HG03460 (cell line): Measurements from ENCODE around the gene TYW1B.
A peak's percentile ranks its signal among the peaks of the same experiment; 100 is the strongest.
"Not testable (repeated sequence)": the region's sequence is repeated elsewhere in the genome, so short reads cannot be mapped to it uniquely, and the experiment has no call there.

Experiments used
- ATAC-seq: cut with Tn5 transposase; IDR thresholded peaks from one replicate; pipeline ENCODE4 v1.9.1; 2021; ENCODE audit not compliant: unreplicated experiment

TYW1B gene

DNA sequence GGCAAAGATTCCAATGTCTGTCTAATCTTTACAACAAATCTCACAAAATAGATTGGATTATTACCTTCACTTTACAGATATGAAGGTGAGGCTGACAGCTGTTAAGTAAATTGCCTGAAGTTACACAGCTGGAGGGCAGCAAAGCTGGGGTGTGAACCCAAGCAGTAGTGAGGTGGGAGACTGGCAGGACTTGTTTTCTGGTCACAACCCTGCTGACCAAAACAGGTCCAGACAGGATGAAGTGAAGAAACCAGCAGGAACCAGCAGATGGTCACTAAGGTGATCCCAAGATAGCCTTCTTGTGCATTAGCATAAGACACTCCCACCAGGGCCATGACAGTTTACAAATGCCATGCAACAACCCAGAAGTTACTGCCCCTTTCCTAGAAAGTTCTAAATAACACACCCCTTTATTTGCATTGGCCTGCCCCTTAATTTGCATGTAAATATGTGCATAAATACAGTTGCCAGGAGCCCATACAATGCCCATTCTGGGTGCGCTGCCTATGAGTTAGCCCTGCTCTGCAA is 195.2 kb downstream of the TYW1B start:
- not testable (repeated sequence) for ATAC-seq

GRCh38 chr7:72628375-72628774 is 199.6 kb downstream of the TYW1B start:
- ATAC-seq = not testable (repeated sequence)

DNA sequence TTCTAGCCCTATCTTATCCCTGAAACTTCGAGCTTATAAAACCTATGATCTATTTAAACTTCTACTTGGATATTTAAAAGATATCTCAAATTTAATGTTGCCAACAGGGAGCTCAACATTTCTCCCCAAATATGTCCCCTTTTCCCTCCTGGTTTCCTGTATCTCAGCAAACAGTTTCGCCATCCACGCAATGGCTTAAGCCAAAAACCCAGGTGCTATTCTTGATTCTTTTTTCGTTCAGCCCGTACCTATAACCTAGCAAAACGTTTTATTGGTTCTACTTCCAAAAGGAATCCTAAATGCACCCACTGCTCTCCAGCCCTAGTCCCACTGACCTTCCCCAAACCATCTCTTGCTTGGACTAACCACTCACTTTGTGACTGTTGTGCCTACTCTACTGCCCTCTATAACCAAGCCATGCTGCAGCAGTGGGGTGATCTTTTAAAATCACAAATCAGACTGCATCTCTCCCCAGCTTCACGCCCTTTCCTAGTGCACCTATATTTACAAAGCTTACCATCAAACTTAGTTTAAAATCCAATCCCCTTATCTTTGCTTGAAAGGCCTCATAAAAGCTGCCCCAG is 201.5 kb downstream of the TYW1B start:
- ATAC-seq = not testable (repeated sequence)

GRCh38 chr7:72625721-72626423 is 202.1 kb downstream of the TYW1B start:
- ATAC-seq = peak; percentile 85

GRCh38 chr7:72622532-72622931 is 205.5 kb downstream of the TYW1B start:
- ATAC-seq = no peak

GRCh38 chr7:72621761-72622187 is 206.2 kb downstream of the TYW1B start:
- ATAC-seq = not testable (repeated sequence)

DNA sequence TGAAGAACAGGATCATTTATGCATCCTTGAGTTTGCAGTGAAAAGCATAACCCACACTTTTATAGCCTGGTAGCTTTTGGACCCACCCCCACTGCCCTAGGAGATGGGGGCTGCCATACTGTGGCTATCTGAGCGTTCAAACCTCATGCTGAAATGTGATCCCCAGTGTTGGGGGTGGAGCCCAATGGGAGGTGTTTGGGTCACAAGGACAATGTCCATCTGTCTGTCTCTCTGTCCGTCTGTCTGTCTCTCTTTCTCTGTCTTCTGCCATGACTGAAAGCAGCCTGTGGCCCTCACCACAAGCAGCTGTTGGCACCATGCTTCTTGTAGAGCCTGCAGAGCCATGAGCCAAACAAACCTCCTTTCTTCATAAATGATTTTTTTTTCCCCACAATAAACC is 207.1 kb downstream of the TYW1B start:
- ATAC-seq = not testable (repeated sequence)

DNA sequence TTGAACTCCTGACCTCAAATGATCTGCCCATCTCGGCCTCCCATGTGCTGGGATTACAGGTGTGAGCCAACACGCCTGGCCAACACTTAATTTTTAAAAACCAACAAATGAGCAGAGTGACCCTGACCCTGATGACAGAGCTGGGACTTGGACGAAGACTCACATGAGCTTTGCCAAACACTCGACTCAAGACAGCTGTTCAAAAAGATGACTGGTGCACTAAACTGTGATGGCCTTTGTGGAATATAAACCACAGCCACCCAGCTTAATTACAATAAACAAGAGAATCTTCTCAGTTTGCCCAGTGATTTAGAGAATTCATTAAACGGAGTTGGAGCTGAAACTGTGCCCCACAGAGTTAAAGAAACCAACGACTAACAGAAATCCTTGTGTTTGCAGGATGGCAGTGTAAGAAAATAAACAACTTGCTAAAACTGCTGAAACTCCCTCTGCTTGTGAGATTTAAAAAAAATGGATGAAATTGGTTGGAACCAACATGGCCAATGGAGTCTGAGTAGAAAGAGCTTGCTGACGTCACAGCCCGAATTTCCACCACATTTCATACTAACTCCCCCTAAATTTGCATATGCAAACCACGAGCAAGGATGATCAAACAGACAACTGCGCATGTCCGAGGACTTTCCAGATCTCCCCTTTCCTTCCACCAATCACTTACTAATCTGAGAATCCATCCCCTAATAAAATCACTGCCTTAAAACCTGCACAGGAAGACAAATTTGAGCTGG is 209.4 kb downstream of the TYW1B start:
- ATAC-seq = not testable (repeated sequence)

DNA sequence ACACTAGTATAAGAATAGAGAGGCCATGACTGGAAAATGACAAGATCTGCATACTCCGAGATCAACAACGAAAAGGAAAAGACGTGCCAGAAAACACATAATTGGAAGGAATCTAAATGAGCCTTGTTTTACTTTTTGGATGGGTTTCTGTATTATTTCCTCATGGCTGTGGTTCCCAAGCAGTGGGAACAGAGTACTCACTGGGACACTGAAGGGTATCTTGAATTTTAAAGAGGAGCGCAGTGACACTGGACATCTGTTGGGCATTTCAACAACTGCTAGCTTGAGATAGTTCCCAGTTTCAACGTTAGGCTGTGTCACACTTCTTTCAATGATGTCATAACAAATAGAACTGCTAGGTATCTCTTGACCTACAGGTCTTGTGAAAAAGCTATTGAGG is 218.2 kb downstream of the TYW1B start:
- not testable (repeated sequence) for ATAC-seq

DNA sequence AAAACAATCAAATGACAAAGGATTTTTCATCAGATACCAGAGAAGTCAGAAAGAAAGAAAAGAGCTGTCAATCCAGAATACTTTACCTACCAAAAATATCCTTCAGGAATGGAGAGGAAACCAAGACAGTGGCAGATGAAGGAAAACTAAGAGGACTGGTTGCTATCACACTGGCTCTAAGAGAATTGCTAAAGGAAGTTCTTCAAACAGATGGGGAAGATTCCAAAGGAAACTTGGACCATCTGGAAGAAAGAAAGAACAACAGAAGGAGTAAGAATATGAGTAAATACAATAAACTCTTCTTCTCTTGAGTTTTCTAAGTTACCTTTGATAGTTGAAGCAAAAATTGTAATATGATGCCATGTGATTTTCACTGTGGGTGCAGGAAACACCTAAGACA is 220.0 kb downstream of the TYW1B start:
- not testable (repeated sequence) for ATAC-seq

DNA sequence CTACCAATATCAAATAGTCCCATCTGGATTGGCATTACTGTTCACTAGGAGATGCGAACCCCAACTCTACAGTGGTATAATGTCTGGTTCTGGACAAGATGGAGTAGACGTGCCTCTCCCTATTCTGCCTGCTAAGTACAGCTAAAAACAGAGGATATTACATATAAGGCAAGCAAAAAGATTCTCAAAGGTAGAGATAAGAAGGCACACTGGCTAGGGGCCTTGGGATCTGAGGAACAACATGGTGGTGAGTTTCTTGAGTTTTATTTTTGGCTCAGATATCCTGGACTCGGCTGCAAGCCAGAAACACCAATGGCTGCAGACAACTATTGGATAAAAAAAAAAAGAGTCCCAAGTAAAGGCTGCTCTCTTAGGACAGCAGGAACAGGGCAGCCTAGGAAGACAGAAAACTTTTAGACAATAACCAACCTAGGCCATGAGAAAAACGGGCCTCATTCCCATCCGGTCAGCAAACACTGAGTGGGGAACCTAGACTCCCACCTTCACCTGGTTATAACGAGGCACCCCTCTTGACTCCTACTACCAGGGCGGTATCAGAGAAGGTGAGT is 222.1 kb downstream of the TYW1B start:
- not testable (repeated sequence) for ATAC-seq

- ATAC-seq = not testable (repeated sequence)
These were observed 223.0 kb downstream of the TYW1B start for GRCh38 chr7:72604771-72605611.

GRCh38 chr7:72603476-72603875 is 224.5 kb downstream of the TYW1B start:
- ATAC-seq = not testable (repeated sequence)

DNA sequence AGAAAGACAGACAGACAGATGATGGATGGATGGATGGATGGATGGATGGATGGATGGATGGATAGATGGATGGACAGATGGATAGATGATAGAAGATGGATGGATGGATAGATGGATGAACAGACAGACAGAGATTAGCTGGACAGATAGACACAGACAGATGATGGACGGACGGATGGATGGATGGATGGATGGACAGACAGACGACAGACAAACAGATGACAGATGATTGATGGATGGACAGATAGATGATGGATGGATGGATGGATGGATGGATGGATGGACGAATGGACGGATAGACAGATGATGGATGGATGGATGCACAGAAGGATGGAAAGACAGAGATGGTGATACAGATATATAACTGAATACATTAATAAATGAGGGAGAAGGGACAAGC is 224.9 kb downstream of the TYW1B start:
- no peak for ATAC-seq

DNA sequence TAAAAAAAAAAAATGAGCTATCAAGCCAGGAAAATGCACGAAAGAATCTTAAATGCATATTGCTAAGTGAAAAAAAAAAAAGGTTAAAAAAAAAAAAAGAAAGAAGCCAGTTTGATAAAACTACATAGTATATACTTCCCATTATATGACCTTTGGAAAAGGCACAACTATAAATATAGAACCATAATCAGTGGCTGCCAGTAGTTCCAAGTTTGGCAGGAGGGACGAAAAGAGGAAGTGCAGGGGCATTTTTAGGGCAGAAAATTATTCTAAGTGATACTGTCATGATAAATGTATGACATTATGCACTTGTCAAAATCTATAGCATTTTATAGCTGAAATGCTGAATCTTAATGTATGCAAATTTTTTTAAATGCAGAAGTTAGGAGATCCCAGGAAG is 226.3 kb downstream of the TYW1B start:
- ATAC-seq = not testable (repeated sequence)

DNA sequence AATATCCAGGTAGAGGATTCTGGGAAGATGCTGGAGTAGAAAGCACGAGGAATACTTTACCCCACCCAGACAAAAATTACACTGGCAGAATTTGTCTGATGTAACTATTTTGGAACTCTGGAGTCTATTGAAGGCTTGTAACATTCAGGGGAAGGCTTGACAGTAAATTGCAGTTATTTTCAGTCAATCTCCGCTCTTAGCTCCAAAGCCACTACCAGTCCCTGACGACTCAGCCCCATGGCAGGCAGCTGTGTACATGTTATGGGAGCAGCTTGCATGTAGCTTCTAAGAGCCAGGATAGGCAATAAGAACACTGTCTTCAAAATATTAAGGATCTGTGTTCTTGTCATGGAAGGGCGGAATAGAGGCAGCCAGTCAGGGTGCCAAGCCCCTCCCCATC is 238.0 kb downstream of the TYW1B start:
- not testable (repeated sequence) for ATAC-seq

DNA sequence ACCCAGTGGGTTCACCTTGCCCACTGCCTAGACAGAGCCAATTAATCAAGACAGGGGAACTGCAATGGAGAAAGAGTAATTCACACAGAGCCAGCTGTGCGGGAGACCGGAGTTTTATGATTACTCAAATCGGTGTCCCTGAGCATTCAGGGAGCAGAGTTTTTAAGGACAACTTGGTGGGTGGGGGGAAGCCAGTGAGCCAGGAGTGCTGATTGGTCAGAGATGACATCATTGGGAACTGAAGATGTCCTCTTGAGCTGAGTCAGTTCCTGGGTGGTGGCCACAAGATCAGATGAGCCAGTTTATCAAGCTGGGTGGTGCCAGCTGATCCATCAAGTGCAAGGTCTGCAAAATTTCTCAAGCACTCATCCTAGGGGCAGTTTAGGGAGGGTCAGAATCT is 240.7 kb downstream of the TYW1B start:
- not testable (repeated sequence) for ATAC-seq

DNA sequence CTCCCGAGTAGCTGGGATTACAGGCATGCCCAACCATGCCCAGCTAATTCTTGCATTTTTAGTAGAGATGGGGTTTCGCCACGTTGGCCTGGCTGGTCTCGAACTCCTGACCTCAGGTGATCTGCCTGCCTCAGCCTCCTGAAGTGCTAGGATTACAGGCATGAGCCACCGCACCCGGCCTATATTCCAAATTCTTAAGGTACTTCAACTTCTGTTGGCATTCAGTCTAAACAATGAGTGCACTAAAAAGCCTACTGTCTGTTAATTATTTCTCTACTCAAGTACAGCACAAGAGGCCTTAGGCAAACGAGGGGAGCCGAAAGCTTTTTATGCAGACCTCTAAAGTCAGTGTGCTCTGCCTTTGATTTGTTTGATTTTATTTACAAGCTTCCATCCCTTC is 243.4 kb downstream of the TYW1B start:
- not testable (repeated sequence) for ATAC-seq

DNA sequence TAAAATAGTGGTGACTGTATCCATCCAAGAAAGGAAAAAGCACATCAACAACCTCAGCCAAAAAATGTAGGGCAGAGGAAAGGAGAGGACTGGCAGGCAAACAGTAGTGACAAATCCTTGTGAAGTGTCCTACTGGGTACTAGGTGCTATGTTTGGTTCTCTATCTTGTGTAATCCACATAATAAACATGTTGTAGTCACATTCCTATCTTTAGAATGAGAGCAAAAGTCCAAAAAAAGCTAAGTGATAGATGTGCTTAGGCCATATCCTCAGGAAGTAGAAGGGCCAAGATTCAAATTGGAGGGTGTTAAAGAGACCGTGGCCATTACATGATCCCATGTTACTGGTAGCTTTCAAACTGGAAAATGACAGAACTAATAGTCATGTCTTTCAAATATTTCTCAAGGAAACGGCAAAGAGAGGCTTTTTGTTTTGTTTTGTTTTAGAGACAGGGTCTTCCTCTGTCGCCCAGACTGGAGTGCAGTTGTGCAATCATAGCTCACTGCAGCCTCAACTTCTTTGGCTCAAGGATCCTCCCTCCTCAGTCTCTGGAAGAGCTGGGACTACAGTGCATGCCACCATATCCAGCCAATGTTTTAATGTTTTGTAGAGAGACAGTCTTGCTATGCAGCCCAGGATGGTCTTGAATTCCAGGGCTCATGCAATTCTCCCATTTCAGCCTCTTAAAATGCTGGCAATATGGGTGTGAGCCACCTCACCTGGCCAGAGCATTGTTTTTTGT is 244.2 kb downstream of the TYW1B start:
- ATAC-seq = not testable (repeated sequence)
